ENCODE results near the gene WNT4.

The WNT4 gene

DNA sequence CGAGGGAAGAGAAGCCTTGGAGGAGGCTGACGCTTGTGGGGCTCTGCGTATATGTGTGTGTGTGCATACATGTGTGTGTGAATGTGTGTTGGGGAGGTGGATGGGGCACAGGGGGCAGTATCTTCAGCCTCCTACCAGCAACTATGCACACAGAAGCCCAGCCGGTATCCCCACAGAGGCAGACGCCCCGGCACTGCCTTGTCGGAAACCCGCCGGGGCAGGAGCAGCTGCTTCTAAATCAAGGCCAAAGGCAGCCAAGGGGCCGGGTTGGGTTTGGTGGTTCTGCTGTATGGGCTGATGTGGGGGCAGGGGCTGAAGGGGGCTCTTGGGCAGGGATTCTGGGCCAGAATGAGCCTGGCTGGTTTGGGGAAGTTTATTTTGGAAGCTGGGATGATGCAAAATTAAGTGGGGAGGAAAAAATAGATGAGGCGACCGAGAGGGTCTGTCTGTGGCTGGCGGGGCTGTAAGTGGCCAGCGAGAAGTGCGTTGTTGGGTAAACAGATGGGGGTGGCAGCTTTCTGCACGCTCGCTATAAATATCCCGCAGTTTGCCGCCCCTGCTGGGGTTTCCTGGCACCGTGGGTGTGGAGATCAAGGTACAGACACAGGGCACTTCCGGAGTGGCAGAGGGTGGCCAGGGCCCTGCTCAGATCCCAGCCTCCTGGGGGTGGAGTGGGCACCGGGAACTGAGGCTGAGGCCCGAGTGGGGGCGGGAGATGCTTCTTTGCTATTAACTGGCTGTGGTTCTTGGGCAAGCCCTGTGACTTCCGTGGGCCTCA is 11.0 kb upstream of the WNT4 start:
- no peak overlapping the region for H3K4me3 ChIP-seq (ENCODE audit: low read depth, low read length)
- TF ChIP-seq, protein P1, sequence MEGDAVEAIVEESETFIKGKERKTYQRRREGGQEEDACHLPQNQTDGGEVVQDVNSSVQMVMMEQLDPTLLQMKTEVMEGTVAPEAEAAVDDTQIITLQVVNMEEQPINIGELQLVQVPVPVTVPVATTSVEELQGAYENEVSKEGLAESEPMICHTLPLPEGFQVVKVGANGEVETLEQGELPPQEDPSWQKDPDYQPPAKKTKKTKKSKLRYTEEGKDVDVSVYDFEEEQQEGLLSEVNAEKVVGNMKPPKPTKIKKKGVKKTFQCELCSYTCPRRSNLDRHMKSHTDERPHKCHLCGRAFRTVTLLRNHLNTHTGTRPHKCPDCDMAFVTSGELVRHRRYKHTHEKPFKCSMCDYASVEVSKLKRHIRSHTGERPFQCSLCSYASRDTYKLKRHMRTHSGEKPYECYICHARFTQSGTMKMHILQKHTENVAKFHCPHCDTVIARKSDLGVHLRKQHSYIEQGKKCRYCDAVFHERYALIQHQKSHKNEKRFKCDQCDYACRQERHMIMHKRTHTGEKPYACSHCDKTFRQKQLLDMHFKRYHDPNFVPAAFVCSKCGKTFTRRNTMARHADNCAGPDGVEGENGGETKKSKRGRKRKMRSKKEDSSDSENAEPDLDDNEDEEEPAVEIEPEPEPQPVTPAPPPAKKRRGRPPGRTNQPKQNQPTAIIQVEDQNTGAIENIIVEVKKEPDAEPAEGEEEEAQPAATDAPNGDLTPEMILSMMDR (IDR thresholded peaks at IDR 0.05; ENCODE audit: borderline replicate concordance, insufficient read depth, low read depth, low read length) = no peak

DNA sequence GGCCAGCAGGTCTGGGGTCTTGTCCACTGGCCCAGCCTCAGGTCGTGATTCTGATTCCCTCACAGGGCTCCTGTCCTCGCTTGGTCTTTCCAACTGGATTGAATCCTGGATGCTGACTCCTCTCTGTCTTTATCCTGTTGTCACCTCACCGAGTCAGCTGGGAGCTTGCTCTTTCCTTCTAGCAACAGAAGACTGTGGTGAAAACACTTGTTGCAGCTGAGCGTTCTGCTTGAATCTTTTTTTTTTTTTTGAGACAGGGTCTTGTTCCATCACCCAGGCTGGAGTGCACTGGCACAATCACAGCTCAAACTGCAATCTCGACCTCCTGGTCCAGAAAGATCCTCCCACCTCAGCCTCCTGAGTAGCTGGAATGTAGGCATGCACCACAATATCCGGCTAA is 8.0 kb upstream of the WNT4 start:
- TF ChIP-seq, protein P1 (IDR thresholded peaks at IDR 0.05; ENCODE audit: borderline replicate concordance, insufficient read depth, low read depth, low read length) = no peak
- no peak overlapping the region for H3K4me3 ChIP-seq (ENCODE audit: low read depth, low read length)

DNA sequence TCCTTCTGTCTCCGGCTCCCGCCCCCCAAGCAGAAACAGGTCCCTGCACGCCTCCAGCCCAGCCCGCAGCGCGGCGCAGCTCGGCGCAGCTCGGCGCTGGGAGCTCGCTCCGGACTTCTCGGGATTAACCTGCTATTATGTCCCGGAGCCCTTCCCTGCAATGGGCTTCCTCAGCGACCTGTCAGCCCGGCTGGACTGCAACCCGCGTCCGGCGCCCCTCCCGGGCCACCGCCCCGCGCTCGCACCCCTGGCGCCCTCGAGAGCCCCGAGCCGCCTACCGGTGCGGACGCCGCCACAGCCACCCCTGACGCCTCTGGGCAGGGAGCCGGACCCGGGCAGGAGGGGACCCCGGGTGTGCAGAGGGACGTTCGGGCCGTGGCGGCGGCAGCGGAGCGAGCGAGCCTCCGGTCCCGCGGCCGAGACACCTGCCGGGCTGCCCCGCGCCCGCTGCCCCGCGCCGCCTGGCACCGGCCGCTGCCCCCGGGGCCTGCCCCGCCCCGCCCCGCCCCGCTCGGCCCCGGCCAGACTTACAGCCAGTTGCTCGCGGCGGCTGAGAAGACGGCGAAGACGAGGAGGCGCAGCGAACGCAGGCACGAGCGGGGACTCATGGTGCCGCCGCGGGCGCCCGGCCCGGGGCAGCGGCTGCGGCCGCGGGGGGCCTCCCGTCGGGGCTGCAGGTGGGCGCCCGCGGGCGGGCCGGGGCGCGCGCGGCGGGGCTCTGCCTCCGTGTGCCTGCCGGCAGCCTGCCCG is 407 bp downstream of the WNT4 start:
- no peak overlapping the region for H3K4me3 ChIP-seq (ENCODE audit: low read depth, low read length)
- TF ChIP-seq, protein P1 (IDR thresholded peaks at IDR 0.05; ENCODE audit: borderline replicate concordance, insufficient read depth, low read depth, low read length) = no peak

DNA sequence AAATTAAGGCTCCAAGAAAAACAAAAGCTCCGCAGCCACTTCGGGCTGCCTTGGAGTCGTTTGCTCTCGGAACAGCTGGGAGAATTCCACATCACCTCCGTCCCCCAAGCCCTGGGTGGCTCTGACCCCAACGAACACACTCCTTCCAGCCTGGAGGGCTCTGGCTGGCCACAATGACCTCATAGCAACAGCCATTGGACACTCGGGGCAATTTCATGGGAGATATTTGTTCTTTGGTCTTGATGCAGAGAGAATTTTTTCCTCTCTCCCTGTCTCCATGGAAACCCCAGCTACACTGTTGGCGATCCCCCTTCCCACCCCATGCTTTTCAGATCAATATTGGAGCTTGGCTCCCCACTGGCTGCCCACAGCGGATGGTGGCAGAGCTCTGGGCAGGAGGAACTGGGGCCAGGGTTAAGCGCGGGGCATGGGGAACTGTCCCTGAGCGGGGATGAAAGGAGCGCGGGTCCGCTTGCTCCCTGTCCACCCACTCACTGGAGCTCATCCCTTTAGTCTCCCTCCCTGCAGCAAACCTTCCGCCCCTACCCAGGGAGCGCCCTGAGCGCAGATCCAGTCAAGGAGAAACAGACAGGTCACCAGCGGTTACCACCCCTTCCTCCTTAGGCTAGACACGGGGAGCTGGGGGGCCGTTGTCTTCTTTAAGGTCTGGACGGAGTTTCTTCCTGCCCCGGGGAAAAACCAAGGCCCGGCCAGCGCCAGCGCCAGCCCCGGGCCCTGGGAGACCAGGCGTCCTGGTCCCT is 1.2 kb downstream of the WNT4 start:
- TF ChIP-seq, protein P1 (IDR thresholded peaks at IDR 0.05; ENCODE audit: borderline replicate concordance, insufficient read depth, low read depth, low read length) = no peak
- no peak overlapping the region for H3K4me3 ChIP-seq (ENCODE audit: low read depth, low read length)

- TF ChIP-seq, protein P1 (IDR thresholded peaks at IDR 0.05; ENCODE audit: borderline replicate concordance, insufficient read depth, low read depth, low read length) = no peak
- H3K4me3 ChIP-seq (ENCODE audit: low read depth, low read length) = no peak overlapping the region
These were observed 2.2 kb downstream of the WNT4 start for GRCh38 chr1:22140694-22141093.

- no peak overlapping the region for H3K4me3 ChIP-seq (ENCODE audit: low read depth, low read length)
- TF ChIP-seq, protein P1 (IDR thresholded peaks at IDR 0.05; ENCODE audit: borderline replicate concordance, insufficient read depth, low read depth, low read length) = no peak
These were observed 3.1 kb downstream of the WNT4 start for GRCh38 chr1:22139817-22140216.

Measured in GM12875 (cell line).